Measurements from ENCODE around the gene GRIA3. TPM values are rescaled to one million over a fixed set of nuclear protein-coding genes. Genes with fewer than 3 reads are reported as not detected.

The GRIA3 gene
- total RNA-seq, 1 experiment from 2014 or later, result 1.4 TPM

- H4K91ac ChIP-seq (ENCODE audit: insufficient read length, low read depth, low read length), result no peak overlapping the region
- H4K8ac ChIP-seq (replicated peaks; ENCODE audit: insufficient read length, low read depth, low read length), result no peak overlapping the region
- no peak overlapping the region for H2AK5ac ChIP-seq (ENCODE audit: insufficient read length, low read length)
- no peak for DNase-seq
- WGBS (ENCODE audit: extremely low coverage, insufficient read length, low lambda C conversion rate), result no CpG with 5 or more reads among the region's 4 CpGs
- peaks cover 0 to 2% (median 0%) of the 10 kb centered on the region in 3 experiments; a peak in 2 of 7 replicates for H3K36me3 Mint-ChIP-seq (ENCODE audit: insufficient read depth in 1 of 3, low read depth in 3 of 3)
- no peaks in the 10 kb centered on the region for H3K23me2 ChIP-seq (ENCODE audit: insufficient read length, low read depth, low read length, poor library complexity, severe bottlenecking)
- H3K18ac ChIP-seq (ENCODE audit: insufficient read length, low read depth, low read length), result no peak overlapping the region
- H3K4me1 ChIP-seq (ENCODE audit: insufficient read depth, low read length), result no peaks in the 10 kb centered on the region
- no peak overlapping the region for H4K5ac ChIP-seq (ENCODE audit: insufficient read length, low read depth, low read length)
- H2BK12ac ChIP-seq (ENCODE audit: insufficient read length, low read depth, low read length), result no peak overlapping the region
- H3K79me2 ChIP-seq (ENCODE audit: insufficient read depth, low read length), result no peaks in the 10 kb centered on the region
- no peak overlapping the region for H3K4ac ChIP-seq (ENCODE audit: low read depth, low read length)
- H3K56ac ChIP-seq (ENCODE audit: insufficient read length, low read depth, low read length), result no peak overlapping the region
- H3K27me3 ChIP-seq (ENCODE audit: insufficient read depth, low read length), result no peaks in the 10 kb centered on the region; the same call in 1 of the 2 replicates
- H2BK15ac ChIP-seq (ENCODE audit: low read depth, low read length), result no peak overlapping the region
- no peaks in the 10 kb centered on the region for H3K4me1 Mint-ChIP-seq
- H3K9me3 ChIP-seq (ENCODE audit: control insufficient read depth, low read depth, low read length), result peaks cover 33% of the 10 kb centered on the region
- no peaks in the 10 kb centered on the region for H4K20me1 ChIP-seq (ENCODE audit: control insufficient read depth, insufficient read depth, insufficient read length)
- H3K27me3 Mint-ChIP-seq (ENCODE audit: low read depth), result no peaks in the 10 kb centered on the region
- H3T11ph ChIP-seq (ENCODE audit: low read length), result no peak overlapping the region
- H2AFZ ChIP-seq (ENCODE audit: low read length), result no peak overlapping the region
- no peak for TF ChIP-seq CTCF (conservative IDR thresholded peaks at IDR 0.05)
- no peak overlapping the region for H2BK5ac ChIP-seq (ENCODE audit: insufficient read length, low read length)
- no peak overlapping the region for H3K14ac ChIP-seq (ENCODE audit: insufficient read depth, low read length)
- H3K4me2 ChIP-seq (ENCODE audit: insufficient read depth, insufficient read length, low read length), result no peak overlapping the region
- no peak overlapping the region for H3K4me3 Mint-ChIP-seq
- H3K23ac ChIP-seq (ENCODE audit: insufficient read length, low read depth, low read length), result no peak overlapping the region
- no peak overlapping the region for H3K27ac Mint-ChIP-seq
- H3K9me3 Mint-ChIP-seq, result peaks cover 3 to 66% of the 10 kb centered on the region in 2 experiments
- no peaks in the 10 kb centered on the region for H3K79me1 ChIP-seq (ENCODE audit: insufficient read depth, low read depth, low read length, poor library complexity, severe bottlenecking)
- H2BK20ac ChIP-seq (ENCODE audit: low read depth, low read length, poor library complexity, severe bottlenecking), result no peak overlapping the region
- H2BK120ac ChIP-seq (ENCODE audit: low read depth, low read length, poor library complexity, severe bottlenecking), result no peak overlapping the region
- H3K9ac ChIP-seq (ENCODE audit: extremely low read depth, insufficient read length, low read length), result no peak overlapping the region
- H3K27ac ChIP-seq (ENCODE audit: insufficient read length, low read depth, low read length), result no peak overlapping the region
Measured at GRCh38 chrX:123277347-123277746, 93.3 kb downstream of the GRIA3 start.

All from H9 (cell line).